MM.1S (cell line): ENCODE results near the gene INPP4B.

Experiments used
- DNase-seq: peaks from one replicate; pipeline ENCODE4 v3.0.0-alpha.2; 2015
- H2AFZ ChIP-seq: fragments of 300-600 bp; sonication (generic); 2 replicates; pipeline ENCODE4 v1.6.0; 2016; ENCODE audit warnings: antibody characterized with exemption, low read length
- H3F3A ChIP-seq: fragments of 300-600 bp; sonication (generic); 2 replicates; pipeline ENCODE4 v1.6.1; 2016; ENCODE audit warnings: mild to moderate bottlenecking, antibody characterized with exemption, low read length, moderate library complexity, mixed read lengths; ENCODE audit not compliant: insufficient read depth
- H3K27ac ChIP-seq: fragments of 300-600 bp; sonication (generic); 2 replicates; pipeline ENCODE4 v1.5.1; 2016; ENCODE audit warnings: mild to moderate bottlenecking, low read length
- H3K27me3 ChIP-seq: fragments of 300-600 bp; sonication (generic); replicated peaks from 2 replicates; pipeline ENCODE4 v1.6.0; 2016; ENCODE audit warnings: low read length; ENCODE audit not compliant: insufficient read depth
- H3K36me3 ChIP-seq: fragments of 300-600 bp; sonication (generic); replicated peaks from 2 replicates; pipeline ENCODE4 v1.6.1; 2016; ENCODE audit warnings: mild to moderate bottlenecking, low read length, mixed read lengths; ENCODE audit not compliant: insufficient read depth
- H3K4me1 ChIP-seq: fragments of 300-600 bp; sonication (generic); 2 replicates; pipeline ENCODE4 v1.6.1; 2016; ENCODE audit warnings: low read length, mixed read lengths
- H3K4me2 ChIP-seq: fragments of 300-600 bp; sonication (generic); 2 replicates; pipeline ENCODE4 v1.6.0; 2016; ENCODE audit warnings: low read depth, low read length
- H3K4me3 ChIP-seq: fragments of 300-600 bp; sonication (generic); 2 replicates; pipeline ENCODE4 v1.5.1; 2016; ENCODE audit warnings: low read length, mixed read lengths
- H3K79me2 ChIP-seq: fragments of 300-600 bp; sonication (generic); 2 replicates; pipeline ENCODE4 v1.6.1; 2016; ENCODE audit warnings: mixed run types, low read length, mixed read lengths
- H3K9ac ChIP-seq: fragments of 300-600 bp; sonication (generic); 2 replicates; pipeline ENCODE4 v1.6.1; 2016; ENCODE audit warnings: low read length, mixed read lengths
- H3K9me2 ChIP-seq: fragments of 300-600 bp; sonication (generic); replicated peaks from 2 replicates; pipeline ENCODE4 v1.6.1; 2016; ENCODE audit warnings: mild to moderate bottlenecking, low read length, mixed read lengths; ENCODE audit not compliant: insufficient read depth
- H3K9me3 ChIP-seq: fragments of 300-600 bp; sonication (generic); replicated peaks from 2 replicates; pipeline ENCODE4 v1.6.1; 2016; ENCODE audit warnings: mild to moderate bottlenecking, low read length, mixed read lengths; ENCODE audit not compliant: insufficient read depth
- H4K20me1 ChIP-seq: fragments of 300-600 bp; sonication (generic); 2 replicates; pipeline ENCODE4 v1.6.1; 2016; ENCODE audit warnings: mild to moderate bottlenecking, low read length, moderate library complexity, mixed read lengths; ENCODE audit not compliant: insufficient read depth
- CTCF ChIP-seq: fragments of 300-600 bp; sonication (generic); IDR thresholded peaks from 2 replicates; pipeline ENCODE4 v1.5.1; 2016; ENCODE audit warnings: antibody characterized with exemption, low read length, mixed read lengths
- EZH2 ChIP-seq: fragments of 300-600 bp; sonication (generic); optimal IDR thresholded peaks from 2 replicates; pipeline ENCODE3; 2017; ENCODE audit warnings: low read depth, mild to moderate bottlenecking, antibody characterized with exemption, low read length, mixed read lengths
- EZH2phosphoT487 ChIP-seq: fragments of 300-600 bp; sonication (generic); IDR thresholded peaks from 2 replicates; pipeline ENCODE4 v1.6.1; 2018; ENCODE audit warnings: antibody characterized with exemption, low read length

The INPP4B gene

GRCh38 chr4:142292231-142292630 lies 553.9 kb downstream of the INPP4B start:
- Histone ChIP-seq H3K4me2 (no peak overlapping the region), H3K79me2 (no peaks in the 10 kb centered on the region), H3K27me3 (peaks cover 72% of the 10 kb centered on the region), H3K4me1 (peaks cover 10% of the 10 kb centered on the region), H3K9me2 (no peaks in the 10 kb centered on the region), H3K27ac (no peak overlapping the region), H3K36me3 (no peaks in the 10 kb centered on the region), H3K4me3 (no peak overlapping the region), H3F3A (peaks cover 12% of the 10 kb centered on the region), H3K9me3 (no peaks in the 10 kb centered on the region), H4K20me1 (peaks cover 3% of the 10 kb centered on the region; the same call in 1 of the 2 replicates), H3K9ac (no peak overlapping the region), H2AFZ (no peak overlapping the region)
- no peak for TF ChIP-seq EZH2phosphoT487
- no peak for TF ChIP-seq EZH2
- no peak for TF ChIP-seq CTCF
- DNase-seq, result no peak

GRCh38 chr4:142291299-142292050 lies 554.6 kb downstream of the INPP4B start:
- Histone ChIP-seq H3K79me2 (no peaks in the 10 kb centered on the region), H3K9ac (no peak overlapping the region), H3K9me2 (no peaks in the 10 kb centered on the region), H3K27me3 (peaks cover 71% of the 10 kb centered on the region), H3K9me3 (no peaks in the 10 kb centered on the region), H3K36me3 (no peaks in the 10 kb centered on the region), H3F3A (peaks cover 12% of the 10 kb centered on the region), H3K4me3 (no peak overlapping the region), H3K4me2 (no peak overlapping the region), H3K27ac (no peak overlapping the region), H4K20me1 (peaks cover 3% of the 10 kb centered on the region; the same call in 1 of the 2 replicates), H3K4me1 (peaks cover 10% of the 10 kb centered on the region), H2AFZ (no peak overlapping the region)
- no peak for TF ChIP-seq CTCF
- TF ChIP-seq EZH2, result no peak
- TF ChIP-seq EZH2phosphoT487, result no peak
- no peak for DNase-seq

GRCh38 chr4:142287371-142287770 lies 558.7 kb downstream of the INPP4B start:
- Histone ChIP-seq H3K27me3 (peaks cover 48% of the 10 kb centered on the region), H3K36me3 (no peaks in the 10 kb centered on the region)
- no peak for DNase-seq

More at GRCh38 chr4:142287371-142287770, 558.7 kb downstream of the INPP4B start:
- H3K27ac ChIP-seq, result no peak overlapping the region
- H3K9ac ChIP-seq, result no peak overlapping the region
- no peaks in the 10 kb centered on the region for H3K4me1 ChIP-seq
- no peak overlapping the region for H2AFZ ChIP-seq
- TF ChIP-seq EZH2, result no peak
- TF ChIP-seq CTCF, result no peak
- TF ChIP-seq EZH2phosphoT487, result no peak
- no peak overlapping the region for H3K4me2 ChIP-seq
- H3K9me2 ChIP-seq, result no peaks in the 10 kb centered on the region
- H3K4me3 ChIP-seq, result no peak overlapping the region
- H3F3A ChIP-seq, result no peaks in the 10 kb centered on the region
- H3K79me2 ChIP-seq, result no peaks in the 10 kb centered on the region
- H3K9me3 ChIP-seq, result no peaks in the 10 kb centered on the region
- H4K20me1 ChIP-seq, result no peaks in the 10 kb centered on the region
